SK-N-SH (cell line): Measurements from ENCODE around the gene GGA3. TPM values are rescaled to one million over a fixed set of nuclear protein-coding genes. Genes with fewer than 3 reads are reported as not detected.
"Not testable (repeated sequence)": the region's sequence is repeated elsewhere in the genome, so short reads cannot be mapped to it uniquely, and the experiment has no call there.

Experiments used
- CTCF ChIA-PET: fragments of 300-600, 350-600 bp; formaldehyde crosslinking; extraction: SDS; loops from one replicate; lab custom pipeline; 2021; lab: Yijun Ruan, JAX
- POLR2A ChIA-PET: fragments of 350-600 bp; sonication (Branson Sonifier 250); formaldehyde crosslinking; extraction: SDS; loops from one replicate; lab custom pipeline; 2020; ENCODE audit warnings: antibody characterized with exemption, inconsistent platforms; lab: Yijun Ruan, JAX
- DNase-seq: peaks from one replicate; pipeline ENCODE4 v3.0.0; 2012
- H2AFZ ChIP-seq: fragments of 200-600 bp; sonication (generic); 2 replicates; pipeline ENCODE4 v1.8.1; 2016; ENCODE audit warnings: antibody characterized with exemption, mild to moderate bottlenecking, low read depth
- H3F3A ChIP-seq: fragments of 200-600 bp; sonication (generic); replicated peaks from 2 replicates; pipeline ENCODE3; 2016; ENCODE audit warnings: antibody characterized with exemption, mild to moderate bottlenecking; ENCODE audit not compliant: insufficient read depth
- H3K27ac ChIP-seq, 2 experiments: fragments of 200-500 bp in 1 of 2; fragments of 200-600 bp in 1 of 2; sonication (Bioruptor generic) in 1 of 2; sonication (generic), shearing (Covaris generic) in 1 of 2; 2 replicates each; pipeline versions ENCODE4 v1.5.1 to v1.6.1; 2014 to 2016; ENCODE audit warnings: low read depth in 2 of 2, inconsistent platforms in 1 of 2, low read length in 1 of 2, mild to moderate bottlenecking in 1 of 2, mixed read lengths in 1 of 2
- H3K27me3 ChIP-seq: fragments of 200-600 bp; sonication (generic), shearing (Covaris generic); 2 replicates; pipeline ENCODE4 v1.6.1; 2016; ENCODE audit warnings: mixed run types; ENCODE audit not compliant: insufficient read depth
- H3K36me3 ChIP-seq, 2 experiments: fragments of 200-500 bp in 1 of 2; fragments of 200-600 bp in 1 of 2; sonication (Bioruptor generic) in 1 of 2; sonication (generic) in 1 of 2; replicated peaks in 1 of 2; 2 replicates each; pipeline versions ENCODE3 to v1.5.1; 2014 to 2016; ENCODE audit warnings: low read length in 1 of 2, mild to moderate bottlenecking in 1 of 2; ENCODE audit not compliant: insufficient read depth in 2 of 2, control insufficient read depth in 1 of 2
- H3K4me1 ChIP-seq, 2 experiments: fragments of 200-500 bp in 1 of 2; fragments of 200-600 bp in 1 of 2; sonication (Bioruptor generic) in 1 of 2; sonication (generic), shearing (Covaris generic) in 1 of 2; 2 replicates each; pipeline versions ENCODE4 v1.5.1 to v1.6.1; 2014 to 2016; ENCODE audit warnings: low read depth in 1 of 2, low read length in 1 of 2, mixed run types in 1 of 2; ENCODE audit not compliant: insufficient read depth in 2 of 2, control insufficient read depth in 1 of 2
- H3K4me2 ChIP-seq: fragments of 200-600 bp; sonication (generic), shearing (Covaris generic); 2 replicates; pipeline ENCODE4 v1.6.1; 2017; ENCODE audit warnings: mixed run types
- H3K4me3 ChIP-seq, 2 experiments: fragments of 200-500 bp in 1 of 2; fragments of 200-600 bp in 1 of 2; sonication (Bioruptor generic) in 1 of 2; sonication (generic), shearing (Covaris generic) in 1 of 2; 2 replicates each; pipeline versions ENCODE4 v1.5.1 to v1.8.1; 2014 to 2016; ENCODE audit warnings: low read depth in 2 of 2, inconsistent platforms in 1 of 2, low read length in 1 of 2, mild to moderate bottlenecking in 1 of 2, mixed read lengths in 1 of 2, moderate library complexity in 1 of 2
- H3K79me2 ChIP-seq: fragments of 200-600 bp; sonication (generic); 2 replicates; pipeline ENCODE4 v1.8.1; 2017; ENCODE audit warnings: mild to moderate bottlenecking; ENCODE audit not compliant: insufficient read depth
- H3K9ac ChIP-seq: fragments of 200-600 bp; sonication (generic); 2 replicates; pipeline ENCODE4 v1.6.1; 2017; ENCODE audit warnings: mixed run types
- H3K9me2 ChIP-seq: fragments of 200-600 bp; sonication (generic); 2 replicates; pipeline ENCODE4 v1.6.1; 2017; ENCODE audit warnings: mixed run types
- H3K9me3 ChIP-seq: fragments of 200-600 bp; sonication (generic); 2 replicates; pipeline ENCODE4 v1.6.1; 2017; ENCODE audit warnings: mixed run types, mild to moderate bottlenecking, moderate library complexity
- H4K20me1 ChIP-seq: fragments of 200-600 bp; sonication (generic); 2 replicates; pipeline ENCODE4 v1.6.1; 2017; ENCODE audit warnings: mild to moderate bottlenecking, mixed run types; ENCODE audit not compliant: insufficient read depth
- CHD2 ChIP-seq: fragments of 150-350 bp; IDR thresholded peaks from 2 replicates; pipeline ENCODE4 v1.6.1; 2018; ENCODE audit warnings: low read length; ENCODE audit not compliant: partially characterized antibody
- ELF1 ChIP-seq: IDR thresholded peaks from 2 replicates; pipeline ENCODE4 v1.4.0; 2012
- FOSL2 ChIP-seq: IDR thresholded peaks from 2 replicates; pipeline ENCODE4 v1.4.0; 2012; ENCODE audit warnings: low read depth, mild to moderate bottlenecking, moderate library complexity, borderline replicate concordance
- FOXM1 ChIP-seq: IDR thresholded peaks from 2 replicates; pipeline ENCODE4 v1.4.0; 2012; ENCODE audit warnings: low read depth, mild to moderate bottlenecking
- GABPA ChIP-seq: IDR thresholded peaks from 2 replicates; pipeline ENCODE4 v1.4.0; 2012; ENCODE audit warnings: low read depth, mild to moderate bottlenecking
- GATA2 ChIP-seq: sonication (generic); formaldehyde crosslinking; IDR thresholded peaks from 2 replicates; pipeline ENCODE4 v1.5.0; 2020; ENCODE audit warnings: mild to moderate bottlenecking, missing genetic modification reagents
- MEF2A ChIP-seq: IDR thresholded peaks from 2 replicates; pipeline ENCODE4 v1.4.0; 2012; ENCODE audit warnings: low read depth, borderline replicate concordance
- NRF1 ChIP-seq: IDR thresholded peaks from 2 replicates; pipeline ENCODE4 v1.6.1; 2012; ENCODE audit warnings: low read depth, mild to moderate bottlenecking, low read length
- POLR2AphosphoS5 ChIP-seq: IDR thresholded peaks from 2 replicates; pipeline ENCODE4 v1.6.1; 2012; ENCODE audit warnings: low read depth, low read length
- RFX5 ChIP-seq: IDR thresholded peaks from 2 replicates; pipeline ENCODE4 v1.6.1; 2012; ENCODE audit warnings: mild to moderate bottlenecking, improper control_type of control experiment, low read length
- RXRA ChIP-seq: IDR thresholded peaks from 2 replicates; pipeline ENCODE4 v1.4.0; 2012; ENCODE audit warnings: low read depth, mild to moderate bottlenecking, borderline replicate concordance
- SIN3A ChIP-seq: IDR thresholded peaks from 2 replicates; pipeline ENCODE4 v1.6.1; 2012; ENCODE audit warnings: low read depth, mild to moderate bottlenecking, low read length, moderate library complexity, borderline replicate concordance
- SMC3 ChIP-seq: IDR thresholded peaks from 2 replicates; pipeline ENCODE4 v1.6.1; 2012; ENCODE audit warnings: low read depth, low read length, improper control_type of control experiment
- TAF1 ChIP-seq: IDR thresholded peaks from 2 replicates; pipeline ENCODE4 v1.6.1; 2012; ENCODE audit warnings: low read depth, mild to moderate bottlenecking, low read length, moderate library complexity, borderline replicate concordance
- TEAD4 ChIP-seq: IDR thresholded peaks from 2 replicates; pipeline ENCODE4 v1.4.0; 2012; ENCODE audit warnings: mild to moderate bottlenecking, borderline replicate concordance; ENCODE audit not compliant: insufficient read depth
- YY1 ChIP-seq: IDR thresholded peaks from 2 replicates; pipeline ENCODE4 v1.4.0; 2012; ENCODE audit warnings: low read depth, mild to moderate bottlenecking
- WGBS: methylation state at CpG from one replicate; pipeline ENCODE4 v1.1.6; 2017; ENCODE audit warnings: low lambda C conversion rate; 5-methylcytosine and 5-hydroxymethylcytosine counted together
- polyA plus RNA-seq, 3 experiments: library from polyadenylated mRNA; depleted of rRNA; stranded (reverse); fragments of >200 nt; gene quantifications; 2 replicates each; pipeline ENCODE4 v1.2.3, GENCODE V29; 2012
- TF ChIP-seq, protein P1 (sequence below): IDR thresholded peaks from 2 replicates; pipeline ENCODE4 v1.4.0; 2012; ENCODE audit warnings: low read depth

The GGA3 gene
- polyA plus RNA-seq, 1 of the 3 experiments (the other 2 are of a cell fraction), result 42.5 TPM

DNA sequence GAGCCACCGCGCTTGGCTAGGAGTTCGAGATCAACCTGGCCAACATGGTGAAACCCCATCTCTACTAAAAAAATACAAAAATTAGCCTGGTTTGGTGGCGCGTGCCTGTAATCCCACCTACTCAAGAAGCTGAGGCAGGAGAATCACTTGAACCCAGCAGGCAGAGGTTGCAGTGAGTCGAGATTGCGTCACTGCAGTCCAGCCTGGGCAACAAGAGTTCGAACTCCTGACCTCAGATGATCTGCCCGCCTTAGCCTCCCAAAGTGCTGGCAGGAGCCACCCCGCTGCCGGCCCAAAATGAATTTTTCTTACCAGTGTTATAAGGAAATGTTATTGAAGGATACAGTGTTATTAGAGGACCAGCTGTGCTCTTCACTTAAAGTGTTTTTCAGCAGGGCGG lies 53.6 kb downstream of the GGA3 start:
- Histone ChIP-seq H3K36me3 (peaks cover 23 to 40% of the 10 kb centered on the region in 2 experiments), H3F3A (peaks cover 25% of the 10 kb centered on the region), H3K4me2 (peak overlapping the region; percentile 85; the same call in 1 of the 2 replicates), H3K4me1 (peaks cover 4 to 6% of the 10 kb centered on the region in 2 experiments; a peak in 1 of 4 replicates), H3K79me2 (peaks cover 67% of the 10 kb centered on the region), H2AFZ (no peak overlapping the region), H3K27me3 (no peaks in the 10 kb centered on the region), H3K27ac (no peak overlapping the region), H3K4me3 (no peak overlapping the region), H3K9ac (no peak overlapping the region), H3K9me3 (no peaks in the 10 kb centered on the region), H3K9me2 (no peaks in the 10 kb centered on the region), H4K20me1 (no peaks in the 10 kb centered on the region; the same call in 1 of the 2 replicates)
- CTCF ChIA-PET, result interaction anchor here (0.7 to 7.1 kb wide), 4 partner anchors 10 to 184 kb away, joined by 3 to 61 read pairs (median 6); no protein-coding TSS in a partner anchor
- POLR2A ChIA-PET, result no interaction called here
- no peak for DNase-seq
- TF ChIP-seq NRF1 (no peak), YY1 (no peak), SMC3 (no peak), SIN3A (no peak), RFX5 (no peak), TAF1 (no peak), POLR2AphosphoS5 (no peak), RXRA (no peak)
- 90% methylated on average over 12 of the region's 12 CpGs for WGBS

DNA sequence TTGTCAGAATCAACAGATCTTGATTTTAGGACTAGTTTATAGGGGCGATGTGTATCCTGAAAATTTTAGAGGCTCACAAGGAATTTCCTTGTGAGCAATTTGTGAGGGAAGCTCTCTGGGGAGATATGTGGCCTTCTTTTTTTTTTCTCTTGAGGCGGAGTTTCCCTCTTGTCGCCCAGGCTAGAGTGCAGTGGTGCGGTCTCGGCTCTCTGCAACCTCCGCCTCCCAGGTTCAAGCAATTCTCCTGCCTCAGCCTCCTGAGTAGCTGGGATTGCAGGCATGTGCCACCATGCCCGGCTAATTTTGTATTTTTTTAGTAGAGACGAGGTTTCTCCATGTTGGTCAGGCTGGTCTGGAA lies 54.4 kb downstream of the GGA3 start:
- peaks cover 19 to 34% of the 10 kb centered on the region in 2 experiments for H3K36me3 ChIP-seq
- not testable (repeated sequence) for H2AFZ ChIP-seq, H3K27me3 ChIP-seq, H4K20me1 ChIP-seq, H3K9me3 ChIP-seq, H3K9me2 ChIP-seq, H3K4me1 ChIP-seq, H3K27ac ChIP-seq, DNase-seq
- peak overlapping the region; percentile 70 to 87; a peak in 3 of 4 replicates for H3K4me3 ChIP-seq
- POLR2A ChIA-PET, result interaction anchor here (1.3 kb wide), 1 partner anchor 93 kb away, joined by 4 read pairs; no protein-coding TSS in a partner anchor
- peak overlapping the region; percentile 93; the same call in 1 of the 2 replicates for H3K9ac ChIP-seq
- 75% methylated on average over 8 of the region's 8 CpGs for whole genome bisulfite sequencing
- peak overlapping the region; percentile 85 for H3K4me2 ChIP-seq
- CTCF ChIA-PET, result interaction anchor here (0.7 to 11.4 kb wide), 8 partner anchors 10 to 206 kb away, joined by 3 to 231 read pairs (median 8); partner anchors contain the start of genes ARMC7, GGA3 and MRPS7
- H3K79me2 ChIP-seq, result peaks cover 67% of the 10 kb centered on the region
- H3F3A ChIP-seq, result peaks cover 29% of the 10 kb centered on the region

DNA sequence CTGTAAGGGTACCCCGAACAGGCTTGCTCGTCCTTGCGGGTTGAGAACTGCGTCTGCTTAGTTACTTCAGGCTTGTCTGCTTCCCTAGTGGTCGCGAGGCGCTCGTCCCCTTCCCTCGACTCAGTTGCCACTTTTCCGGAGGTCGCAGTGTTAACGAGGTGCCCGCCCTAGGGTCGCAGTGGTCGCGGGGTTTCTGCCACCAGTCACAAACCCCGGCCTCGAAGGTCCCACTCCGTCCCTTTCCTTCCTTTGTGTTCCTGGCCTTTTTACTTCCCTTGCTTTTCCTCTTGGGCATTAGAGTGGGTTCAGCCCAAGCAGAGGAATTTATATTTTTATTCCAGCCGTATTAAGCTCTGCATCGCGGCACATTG lies 55.6 kb downstream of the GGA3 start:
- Histone ChIP-seq H3K4me2 (peak overlapping the region; percentile 85), H3F3A (peaks cover 32% of the 10 kb centered on the region), H3K9me3 (no peaks in the 10 kb centered on the region), H3K79me2 (peaks cover 59% of the 10 kb centered on the region), H3K27me3 (no peaks in the 10 kb centered on the region), H3K36me3 (peaks cover 16 to 23% of the 10 kb centered on the region in 2 experiments), H3K4me3 (peak overlapping the region; percentile 70 to 87), H3K9me2 (no peaks in the 10 kb centered on the region), H2AFZ (peak overlapping the region; percentile 94), H3K9ac (peak overlapping the region; percentile 93), H3K27ac (peak overlapping the region; percentile 97 to 98), H3K4me1 (peaks cover 4 to 6% of the 10 kb centered on the region in 2 experiments; a peak in 1 of 4 replicates), H4K20me1 (no peaks in the 10 kb centered on the region; the same call in 1 of the 2 replicates)
- CTCF ChIA-PET, result interaction anchor here (1.0 to 11.4 kb wide), 12 partner anchors 12 to 248 kb away, joined by 3 to 231 read pairs (median 7); partner anchors contain the start of genes ARMC7, GGA3, MIF4GD and MRPS7
- TF ChIP-seq SMC3 (no peak), MEF2A (no peak), RFX5 (no peak), GATA2 (CRISPR knock-in tag) (no peak), CHD2 (no peak), FOXM1 (no peak), FOSL2 (no peak), TAF1 (no peak), ELF1 (no peak), RXRA (no peak), TEAD4 (no peak), GABPA (no peak)
- TF ChIP-seq, protein P1, sequence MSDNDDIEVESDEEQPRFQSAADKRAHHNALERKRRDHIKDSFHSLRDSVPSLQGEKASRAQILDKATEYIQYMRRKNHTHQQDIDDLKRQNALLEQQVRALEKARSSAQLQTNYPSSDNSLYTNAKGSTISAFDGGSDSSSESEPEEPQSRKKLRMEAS, result no peak
- no peak for DNase-seq
- POLR2A ChIA-PET, result interaction anchor here (0.6 to 1.9 kb wide), 9 partner anchors 15 to 333 kb away, joined by 3 to 10 read pairs (median 4); partner anchors contain the start of genes ARMC7, FDXR, MRPL58 and NT5C
- WGBS, result 2% methylated on average over 22 of the region's 22 CpGs
